Placental epithelial cell (primary cell): Measurements from ENCODE around the gene AGPAT1. TPM values are rescaled to one million over a fixed set of nuclear protein-coding genes. Genes with fewer than 3 reads are reported as not detected.

ENCODE experiments used
- small RNA-seq: library from RNA; depleted of rRNA; stranded (forward); fragments of <200 nt; gene quantifications from one replicate; pipeline ENCODE3, GENCODE V24; 2012
- total RNA-seq: library from RNA; depleted of rRNA; stranded (reverse); fragments of >200 nt; gene quantifications from 2 replicates; pipeline ENCODE4 v1.2.3, GENCODE V29; 2012

Gene AGPAT1, protein sequence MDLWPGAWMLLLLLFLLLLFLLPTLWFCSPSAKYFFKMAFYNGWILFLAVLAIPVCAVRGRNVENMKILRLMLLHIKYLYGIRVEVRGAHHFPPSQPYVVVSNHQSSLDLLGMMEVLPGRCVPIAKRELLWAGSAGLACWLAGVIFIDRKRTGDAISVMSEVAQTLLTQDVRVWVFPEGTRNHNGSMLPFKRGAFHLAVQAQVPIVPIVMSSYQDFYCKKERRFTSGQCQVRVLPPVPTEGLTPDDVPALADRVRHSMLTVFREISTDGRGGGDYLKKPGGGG
- 34.9 and 59.9 TPM in 2 replicates for total RNA-seq

DNA sequence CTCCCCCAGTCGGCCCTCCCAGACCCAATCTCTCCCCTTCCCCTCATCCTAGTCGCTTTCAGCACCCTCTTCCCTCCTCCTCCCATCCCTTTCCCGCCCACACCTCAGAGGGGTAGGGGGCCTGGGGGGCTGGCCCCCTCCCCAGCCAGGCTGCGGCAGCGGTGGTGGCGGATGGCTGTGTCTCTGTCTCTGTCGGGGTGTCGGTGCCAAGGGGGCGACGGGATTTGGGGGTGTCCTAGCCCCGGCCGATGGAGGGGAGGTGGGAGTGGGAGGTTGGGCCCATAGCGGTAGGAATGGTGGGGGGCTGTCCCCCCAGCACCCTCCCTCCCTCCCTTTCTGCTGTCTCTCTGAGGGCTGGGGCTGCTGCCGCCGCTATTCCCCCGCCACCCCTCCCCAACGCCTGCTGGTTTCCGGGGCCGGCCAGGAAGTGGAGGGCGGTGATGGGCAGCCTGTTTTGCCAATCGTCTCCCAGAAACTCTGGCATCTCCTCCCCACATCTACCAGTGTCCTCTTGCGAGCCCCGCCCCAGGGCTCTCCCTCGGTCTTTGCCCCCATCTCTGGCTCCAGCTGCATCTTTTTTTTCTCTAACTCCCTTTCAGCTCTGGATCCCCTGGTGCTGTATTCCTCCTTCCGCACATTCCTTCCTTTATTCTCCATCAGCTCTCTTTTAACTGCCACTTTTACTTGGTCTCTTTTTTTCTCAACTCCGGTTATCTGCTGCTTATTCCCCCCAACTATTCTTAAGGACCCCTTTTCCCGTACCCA, at the start of gene AGPAT1:
Gene AGPAT1 (minus strand): TSS at position 374 of the 765 bp plus-strand sequence. CDS start 4,588 bp downstream, outside the sequence.

DNA sequence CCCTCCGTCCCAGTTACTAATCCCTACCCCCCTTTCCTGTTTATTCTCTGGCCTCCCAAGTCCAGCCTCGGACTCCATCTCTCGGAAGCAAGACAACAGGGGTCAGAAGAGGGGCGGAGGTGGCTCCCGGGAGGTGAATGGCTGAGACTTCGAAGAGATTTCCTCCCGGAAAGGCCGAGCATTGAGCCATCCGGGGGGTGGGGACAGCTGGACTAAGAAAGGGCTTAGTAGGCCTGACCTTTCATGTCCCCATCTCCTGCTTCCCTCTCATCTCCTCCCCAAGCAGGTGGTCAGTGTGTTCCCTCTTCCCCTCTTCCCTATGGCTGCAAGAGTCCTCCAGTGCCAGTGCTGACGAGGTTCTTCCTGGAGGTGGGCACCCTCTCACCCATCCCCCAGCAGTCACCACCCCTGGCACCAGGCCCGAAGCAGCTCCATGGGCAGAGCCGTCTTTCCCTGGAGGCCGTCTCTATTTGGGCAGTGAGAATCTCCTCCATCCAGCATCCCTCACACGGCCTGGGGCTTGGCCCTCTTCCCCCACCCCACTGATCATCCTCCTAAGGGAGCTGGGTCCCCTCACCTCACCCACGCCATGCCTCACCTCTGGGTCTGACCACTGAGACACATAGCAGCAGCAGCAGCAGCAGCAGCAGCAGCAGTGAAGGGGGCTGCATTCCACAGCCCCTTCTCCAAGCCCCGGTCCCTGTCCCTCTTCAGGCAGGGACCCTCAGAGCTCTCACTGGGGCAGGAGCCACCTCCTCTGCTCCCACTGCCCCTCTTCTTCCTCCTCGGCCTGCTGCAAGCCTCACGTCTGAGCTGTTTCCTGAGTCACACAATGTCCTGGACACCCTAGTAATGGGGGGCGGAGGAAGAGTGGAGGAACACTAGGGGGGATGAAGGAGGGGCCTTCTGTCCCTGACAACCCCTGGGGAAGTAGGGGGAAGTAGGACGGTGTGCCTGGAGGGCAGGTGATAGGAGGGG, 47.7 kb upstream of the AGPAT1 start, which contains the start of gene NOTCH4:
Gene NOTCH4 (minus strand): TSS at position 810 of the 978 bp plus-strand sequence. CDS start 139 bp downstream, at position 671.

DNA sequence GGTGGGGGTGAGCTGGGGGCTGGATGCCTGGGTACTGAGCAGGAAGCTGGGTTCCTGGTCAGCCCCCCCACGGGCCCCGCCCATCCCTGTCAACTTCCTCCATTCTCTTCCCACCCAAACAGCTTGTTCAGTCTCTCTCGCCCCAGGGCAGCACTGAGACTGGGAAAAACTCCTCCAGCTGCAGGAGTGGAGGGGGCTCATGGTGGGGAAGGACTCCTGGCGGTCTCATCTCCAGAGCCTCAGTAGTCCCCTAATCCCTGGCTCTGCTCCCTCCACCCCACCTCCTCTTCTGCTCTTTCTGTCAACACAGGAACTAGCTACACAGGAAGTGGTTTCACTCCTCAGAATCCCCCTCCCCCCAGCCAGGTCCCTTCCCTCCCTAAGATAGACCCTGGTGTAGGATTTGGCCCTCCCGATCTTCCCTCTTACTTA, 16.7 kb upstream of the AGPAT1 start, which contains the start of gene GPSM3:
Gene GPSM3 (minus strand): TSS at position 36 of the 432 bp plus-strand sequence. CDS start 130 bp downstream, outside the sequence.

DNA sequence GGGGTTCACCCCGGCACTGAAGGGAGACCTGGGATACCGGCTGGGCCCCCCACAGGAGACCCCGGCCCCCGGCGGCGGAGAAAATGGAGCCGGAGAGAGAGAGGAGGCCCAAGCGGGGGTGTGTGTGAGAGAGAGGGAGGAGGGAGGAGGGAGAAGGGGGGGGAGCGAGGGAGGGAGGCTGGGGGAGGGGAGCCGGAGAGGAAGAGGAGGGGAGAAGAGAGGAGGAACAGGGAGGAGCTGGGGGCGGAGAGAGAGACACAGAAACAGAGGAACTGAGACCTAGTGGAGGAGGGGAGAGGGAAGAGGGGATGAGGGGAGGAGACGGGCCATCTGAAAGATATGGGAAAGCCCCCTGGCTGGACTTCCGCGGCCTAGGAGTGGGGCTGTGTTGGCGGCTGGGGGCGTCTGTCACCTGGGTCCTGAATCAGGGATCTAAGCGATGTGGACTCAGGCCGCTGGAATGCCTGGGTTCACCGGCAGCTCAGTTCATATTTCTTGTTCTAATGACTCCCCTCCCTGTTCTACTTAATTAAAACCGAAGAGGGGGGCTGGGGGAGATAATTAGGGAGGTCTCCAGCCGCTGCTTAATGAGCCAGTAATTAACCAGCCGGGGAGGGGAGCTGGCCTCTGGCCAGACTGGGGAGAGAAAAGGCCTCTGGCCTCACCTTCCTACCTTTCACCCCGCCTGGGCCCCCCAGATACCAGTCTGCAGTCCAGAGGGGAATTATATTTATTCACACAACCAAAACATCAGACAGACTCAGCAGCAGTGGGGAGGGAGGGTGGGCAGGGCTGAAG, 14.4 kb upstream of the AGPAT1 start, which contains the start of gene PBX2:
Gene PBX2 (minus strand): TSS at position 149 of the 798 bp plus-strand sequence. CDS start 287 bp downstream, outside the sequence.

DNA sequence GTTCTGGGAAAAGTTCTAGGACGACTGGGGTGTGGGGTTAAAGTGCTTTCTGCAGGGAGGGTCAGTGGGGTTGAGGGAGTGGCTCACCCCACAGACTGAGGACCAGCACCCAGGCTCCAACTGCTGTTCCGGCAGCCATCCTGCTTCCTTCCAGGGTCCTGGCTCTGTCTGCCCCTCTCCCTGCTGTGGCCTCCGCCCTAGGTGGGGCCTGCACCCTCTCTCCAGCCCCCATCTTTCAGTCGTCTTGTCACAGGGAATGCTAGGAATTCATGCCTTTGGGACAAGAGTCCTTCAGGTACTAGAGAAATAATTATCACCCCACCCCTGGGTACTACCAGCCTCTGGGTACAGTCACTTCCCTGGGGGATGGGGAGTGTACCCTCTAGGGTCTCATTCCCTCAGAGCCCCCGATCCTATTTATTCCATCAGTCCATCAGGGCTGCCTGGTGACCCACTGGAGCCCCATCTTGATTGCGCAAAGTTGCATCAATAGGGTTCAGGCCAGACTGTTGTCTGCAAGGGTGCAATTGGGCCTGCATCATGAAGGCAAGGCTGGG, 8.3 kb upstream of the AGPAT1 start, which contains the start of gene AGER:
Gene AGER (minus strand): TSS at position 170 of the 557 bp plus-strand sequence. CDS start 31 bp downstream, at position 139.

DNA sequence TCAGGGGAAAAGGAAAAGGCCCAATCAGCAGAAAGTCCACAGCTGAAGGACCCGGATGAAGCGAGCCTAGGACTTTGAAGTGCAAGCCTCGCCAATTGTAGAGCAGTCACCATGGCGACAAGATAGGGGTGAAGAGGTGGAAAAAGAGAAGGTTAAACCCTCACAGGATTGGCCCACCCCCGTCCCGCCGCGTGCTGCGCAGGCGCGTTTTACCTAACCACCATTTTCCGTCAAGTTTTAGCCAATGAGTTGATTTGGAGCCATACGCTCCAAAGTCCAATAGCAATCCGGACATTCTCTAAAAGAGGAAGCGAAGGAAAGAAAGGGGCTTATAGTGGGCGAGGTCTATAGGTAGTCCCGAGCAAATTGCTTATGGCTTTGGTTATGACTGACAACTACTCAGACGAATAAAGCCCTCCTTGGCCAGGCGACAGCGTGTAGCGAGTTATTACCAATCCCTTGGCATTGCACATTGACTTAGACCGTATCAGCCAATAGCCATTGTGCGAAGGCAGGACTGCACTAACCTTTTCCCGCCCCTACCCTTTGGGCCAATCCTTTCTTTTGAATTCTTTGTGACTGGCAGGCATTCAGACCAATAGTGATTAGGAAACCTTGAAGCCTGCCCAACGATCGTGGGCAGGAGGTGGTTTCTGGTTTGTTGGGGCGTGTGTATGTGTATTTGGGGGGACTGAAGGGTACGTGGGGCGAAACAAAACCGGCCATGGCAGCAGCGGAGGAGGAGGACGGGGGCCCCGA, 2.1 kb upstream of the AGPAT1 start, which contains the start of gene RNF5:
Gene RNF5 (plus strand): TSS at position 618 of the 759 bp plus-strand sequence. CDS start 107 bp downstream, at position 725.

DNA sequence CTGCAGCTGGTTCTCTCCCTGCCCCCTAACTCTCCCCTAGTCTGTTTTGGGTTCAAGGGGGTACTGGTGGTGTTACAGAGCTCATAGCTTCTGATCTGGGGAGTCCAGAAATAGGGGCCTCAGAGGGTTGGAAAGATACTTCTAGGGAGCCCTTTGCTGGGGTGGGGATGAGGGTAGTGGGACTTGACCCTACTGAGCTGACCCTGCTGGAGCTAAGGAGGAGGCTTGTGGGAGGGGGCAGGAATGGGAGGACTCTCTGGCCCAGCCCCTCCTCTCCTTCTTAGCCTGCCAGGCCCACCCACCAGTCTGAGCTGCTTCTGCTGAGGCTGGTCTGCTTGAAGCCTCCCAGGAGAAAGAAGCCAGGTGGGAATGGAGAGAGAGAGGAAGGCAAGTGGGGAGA, 11.6 kb downstream of the AGPAT1 start, which contains the start of gene EGFL8:
Gene EGFL8 (plus strand): TSS at position 301 of the 400 bp plus-strand sequence. CDS start 1,571 bp downstream, outside the sequence.

DNA sequence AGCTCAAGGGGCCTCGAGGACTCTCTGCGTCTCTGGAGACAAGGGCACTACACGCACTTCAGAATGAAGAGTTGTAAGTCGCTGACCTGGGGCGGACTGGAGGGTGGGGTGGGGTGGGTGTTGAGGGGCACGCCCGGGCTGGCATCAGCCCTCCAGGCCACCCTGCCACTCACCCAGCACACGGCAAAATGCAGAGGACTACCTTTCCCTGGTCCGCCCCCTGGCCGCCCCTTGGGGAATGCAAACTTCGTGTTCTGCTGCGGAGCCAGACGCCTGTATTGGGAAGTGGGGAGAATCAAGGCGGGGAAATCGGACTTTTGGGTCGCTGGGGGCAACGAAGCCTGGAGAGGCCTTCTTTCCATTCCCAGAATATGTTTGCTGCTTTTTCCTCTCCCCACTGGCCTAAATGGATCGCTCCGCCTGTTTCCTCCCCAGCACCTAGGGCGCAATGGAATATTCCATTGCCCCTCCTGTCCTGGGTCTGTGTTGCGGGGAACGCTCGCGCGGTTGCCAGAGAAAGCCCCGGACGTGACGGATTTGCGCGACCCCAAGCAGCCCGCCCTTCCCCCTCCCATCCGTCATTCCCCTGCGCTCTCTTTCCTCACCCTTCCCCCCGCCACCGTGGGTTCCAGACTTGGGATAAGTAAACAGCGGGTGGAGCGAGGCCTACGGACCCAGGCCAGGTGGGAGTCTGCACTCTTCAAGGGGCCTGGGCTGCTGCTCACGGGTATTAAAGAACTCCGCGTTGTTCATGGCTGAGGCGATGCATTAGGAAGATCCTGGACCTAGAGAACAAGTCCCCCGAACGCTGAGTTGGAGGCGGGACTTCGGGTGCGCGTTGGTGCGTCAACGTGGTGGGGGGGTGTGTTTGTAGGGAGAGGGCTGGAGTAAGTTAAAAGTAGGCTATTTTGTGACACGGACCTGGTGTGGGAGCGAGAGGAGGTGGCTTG, 22.0 kb downstream of the AGPAT1 start, which contains the start of gene PPT2:
Gene PPT2 (plus strand): TSS at position 578 of the 950 bp plus-strand sequence. CDS start 454 bp downstream, outside the sequence.

DNA sequence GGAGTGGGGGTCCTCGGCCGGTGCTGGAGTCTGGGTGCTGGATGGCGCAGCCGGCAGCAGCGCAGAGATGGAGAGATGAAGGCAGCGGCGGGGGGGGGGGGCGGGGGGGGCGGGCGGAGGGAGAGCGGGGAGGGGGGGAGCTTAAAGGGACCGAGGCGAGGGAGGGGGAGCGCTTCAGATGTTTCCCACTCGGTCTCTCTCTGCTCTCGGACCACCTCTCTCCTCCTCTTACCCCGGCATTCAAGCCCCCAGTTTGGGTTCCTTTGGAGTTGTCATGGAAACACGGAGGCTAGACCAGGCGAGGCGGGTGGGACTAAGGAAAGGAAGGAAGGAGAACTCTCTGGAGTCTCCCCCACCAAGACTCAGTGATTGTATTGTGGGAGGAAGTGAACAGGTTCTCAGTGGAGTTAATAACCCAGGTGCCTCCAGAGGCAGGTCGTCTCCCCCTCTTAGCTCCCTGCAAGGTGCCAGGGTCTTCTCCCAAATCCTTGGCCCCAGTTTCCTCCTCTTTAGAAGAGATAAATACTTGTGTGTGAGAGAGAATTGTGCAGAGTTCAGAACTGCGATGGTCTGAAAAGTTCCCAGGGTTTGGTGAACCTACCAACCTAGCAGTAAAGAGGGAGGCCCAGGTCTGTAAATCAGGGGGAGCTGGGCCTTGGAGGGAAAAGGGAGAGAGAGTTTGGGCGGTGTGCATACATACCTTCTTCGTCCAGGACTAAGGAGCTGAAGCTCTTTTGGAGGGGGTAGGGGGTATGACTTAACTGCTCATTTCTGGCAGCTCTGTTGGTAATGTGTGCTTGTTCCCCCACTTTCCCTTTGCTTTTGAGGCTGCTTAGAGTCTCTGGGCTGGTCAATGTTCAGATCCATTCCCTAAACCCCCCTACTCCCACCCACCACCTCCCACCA, 23.8 kb downstream of the AGPAT1 start, which contains the start of gene PRRT1:
Gene PRRT1 (minus strand): TSS at position 77 of the 906 bp plus-strand sequence. CDS start 112 bp downstream, outside the sequence.

DNA sequence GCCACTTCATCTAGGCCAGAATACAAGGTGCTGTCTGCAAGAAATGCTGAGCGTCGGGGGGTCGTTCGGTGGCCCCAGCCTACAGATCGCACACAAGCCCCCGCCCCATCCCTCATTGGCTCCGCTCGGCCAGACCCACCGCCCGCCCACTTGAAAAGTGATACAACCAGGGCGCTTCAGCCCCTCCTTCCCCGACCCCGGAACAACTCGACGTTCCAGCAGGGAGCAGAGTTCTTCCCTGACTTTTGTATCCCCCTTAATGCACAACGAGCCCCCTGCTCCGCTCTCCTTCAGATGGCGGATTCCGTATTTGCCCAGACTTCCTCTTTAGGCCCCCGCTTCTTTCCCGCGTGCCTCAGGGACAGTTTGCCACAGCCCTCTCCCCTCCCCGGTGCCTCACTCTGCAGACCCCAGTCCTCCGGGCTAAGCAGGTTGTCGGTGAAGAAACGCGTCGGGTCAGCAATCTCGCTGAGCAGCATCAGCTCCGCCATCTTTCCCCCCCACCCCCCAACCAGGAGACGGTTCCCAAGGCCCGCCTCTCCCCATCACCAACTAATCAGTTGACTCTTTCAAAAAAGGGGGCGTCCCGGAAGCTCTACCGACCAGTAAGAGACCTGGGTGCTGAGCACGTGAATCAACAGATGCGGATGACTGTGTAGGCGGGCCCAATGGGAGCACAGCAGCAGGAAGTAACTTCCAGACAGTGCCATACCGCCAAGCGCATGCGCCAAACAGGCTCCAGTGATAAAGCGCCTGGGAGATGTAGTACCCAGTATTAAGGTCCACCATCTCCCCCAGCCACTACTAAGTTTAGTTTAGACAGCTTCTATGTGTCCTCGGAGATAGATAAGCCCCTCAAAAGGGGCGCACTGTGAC, 47.9 kb downstream of the AGPAT1 start, which contains the start of gene ATF6B:
Gene ATF6B (minus strand): TSS at position 530 of the 876 bp plus-strand sequence. CDS start 39 bp downstream, at position 491.

Small RNA genes within 50 kb of the gene (small RNA-seq; reads per million reads assigned to genes)
- gene AL662884.1 (not detected), gene MIR6833 (not detected)

Other genes with a start within 250 kb of the AGPAT1 start
- gene C2, start 248.4 kb downstream of the AGPAT1 start, total RNA-seq = 0.22 and 1.6 TPM in 2 replicates
- 0.39 TPM in 1 of 2 replicates, not detected in the other for gene CFB, start 230.0 kb downstream of the AGPAT1 start, total RNA-seq
- 82.8 and 105 TPM in 2 replicates for gene NELFE, start 217.1 kb downstream of the AGPAT1 start, total RNA-seq
- 63.2 and 74.0 TPM in 2 replicates for gene SKIC2, start 216.9 kb downstream of the AGPAT1 start, total RNA-seq
- gene DXO, start 203.9 kb downstream of the AGPAT1 start, total RNA-seq = 23.9 and 28.6 TPM in 2 replicates
- 2.2 and 6.3 TPM in 2 replicates for gene C4A, start 194.0 kb downstream of the AGPAT1 start, total RNA-seq
- gene C4B, start 161.3 kb downstream of the AGPAT1 start, total RNA-seq = 4.2 and 6.3 TPM in 2 replicates
- 0.22 TPM in 1 of 2 replicates, not detected in the other for gene CYP21A2, start 137.7 kb downstream of the AGPAT1 start, total RNA-seq
- 168 and 255 TPM in 2 replicates for gene TNXB, start 66.7 kb downstream of the AGPAT1 start, total RNA-seq
- 26.0 and 36.9 TPM in 2 replicates for gene ATF6B, start 47.8 kb downstream of the AGPAT1 start, total RNA-seq
- 9.8 and 12.9 TPM in 2 replicates for gene FKBPL, start 45.8 kb downstream of the AGPAT1 start, total RNA-seq
- 0.11 and 0.79 TPM in 2 replicates for gene PRRT1, start 24.1 kb downstream of the AGPAT1 start, total RNA-seq
- gene PPT2, start 21.9 kb downstream of the AGPAT1 start, total RNA-seq = 59.3 and 66.9 TPM in 2 replicates
- 4.3 and 5.1 TPM in 2 replicates for gene EGFL8, start 11.5 kb downstream of the AGPAT1 start, total RNA-seq
- 24.7 and 55.9 TPM in 2 replicates for gene RNF5, start 2.3 kb upstream of the AGPAT1 start, total RNA-seq
- 5.7 and 5.9 TPM in 2 replicates for gene AGER, start 8.2 kb upstream of the AGPAT1 start, total RNA-seq
- 59.1 and 89.9 TPM in 2 replicates for gene PBX2, start 14.1 kb upstream of the AGPAT1 start, total RNA-seq
- gene GPSM3, start 16.6 kb upstream of the AGPAT1 start, total RNA-seq = 0.79 and 2.2 TPM in 2 replicates
- 0.98 and 3.5 TPM in 2 replicates for gene NOTCH4, start 48.0 kb upstream of the AGPAT1 start, total RNA-seq
- not detected in 2 replicates for gene TSBP1, start 195.8 kb upstream of the AGPAT1 start, total RNA-seq
- not detected in 2 replicates for gene BTNL2, start 231.1 kb upstream of the AGPAT1 start, total RNA-seq